Endodermal cell (in vitro differentiated cells): ENCODE results near the gene ARHGAP35. TPM values are rescaled to one million over a fixed set of nuclear protein-coding genes. Genes with fewer than 3 reads are reported as not detected.

ENCODE experiments used
- DNase-seq: peaks from one replicate; pipeline ENCODE4 v3.0.0-alpha.2; 2017
- H3K27ac ChIP-seq: 2 replicates; pipeline ENCODE4 v1.5.1; 2013; ENCODE audit warnings: mild to moderate bottlenecking, low read depth, low read length, moderate library complexity
- H3K27me3 ChIP-seq: 2 replicates; pipeline ENCODE4 v1.6.1; 2013; ENCODE audit warnings: mild to moderate bottlenecking, low read length, moderate library complexity; ENCODE audit not compliant: insufficient read depth, control insufficient read depth, poor library complexity, severe bottlenecking
- H3K36me3 ChIP-seq: 2 replicates; pipeline ENCODE4 v1.7.0; 2013; ENCODE audit warnings: mild to moderate bottlenecking, low read length, moderate library complexity; ENCODE audit not compliant: control insufficient read depth, insufficient read depth
- H3K4me1 ChIP-seq: one replicate; pipeline ENCODE4 v1.7.0; 2013; ENCODE audit warnings: low read length; ENCODE audit not compliant: control insufficient read depth, insufficient read depth
- H3K4me3 ChIP-seq: 2 replicates; pipeline ENCODE4 v1.5.1; 2013; ENCODE audit warnings: mild to moderate bottlenecking, low read length, moderate library complexity
- H3K9ac ChIP-seq: 2 replicates; pipeline ENCODE4 v1.6.1; 2013; ENCODE audit warnings: mild to moderate bottlenecking, low read length, moderate library complexity; ENCODE audit not compliant: poor library complexity, severe bottlenecking; ENCODE audit errors: extremely low read depth
- H3K9me3 ChIP-seq: 2 replicates; pipeline ENCODE4 v1.6.1; 2013; ENCODE audit warnings: mild to moderate bottlenecking, low read length, moderate library complexity; ENCODE audit not compliant: control insufficient read depth
- H3K27ac Mint-ChIP-seq: 2 replicates; pipeline ENCODE4 v1.8.0; 2020; ENCODE audit warnings: mixed read lengths
- H3K27me3 Mint-ChIP-seq: 2 replicates; pipeline ENCODE4 v1.8.0; 2021; ENCODE audit warnings: mild to moderate bottlenecking, mixed read lengths; ENCODE audit not compliant: insufficient read depth
- H3K36me3 Mint-ChIP-seq: 2 replicates; pipeline ENCODE4 v1.8.0; 2020; ENCODE audit warnings: low read depth, mixed read lengths
- H3K4me1 Mint-ChIP-seq: 2 replicates; pipeline ENCODE4 v1.8.0; 2020; ENCODE audit warnings: mixed read lengths
- H3K4me3 Mint-ChIP-seq: 2 replicates; pipeline ENCODE4 v1.8.0; 2020; ENCODE audit warnings: mild to moderate bottlenecking, moderate library complexity, mixed read lengths
- H3K9me3 Mint-ChIP-seq: 2 replicates; pipeline ENCODE4 v1.8.0; 2020; ENCODE audit warnings: mild to moderate bottlenecking, mixed read lengths
- WGBS, 2 experiments: methylation state at CpG; one replicate each; pipeline versions ENCODE4 v1.1.5 to v1.1.7; 2013; ENCODE audit warnings: missing lambda C conversion rate in 2 of 2, mixed read lengths in 1 of 2; ENCODE audit not compliant: insufficient coverage in 1 of 2, insufficient read length in 1 of 2; 5-methylcytosine and 5-hydroxymethylcytosine counted together
- total RNA-seq, 2 donors: library from RNA; stranded (reverse); fragmentation: NEBNext Ultra II Directional in 1 of 2; extraction: Animal tissue kit (Norgen Biotek cat#: 25700) in 1 of 2; gene quantifications; 2 replicates in 1 of 2; 3 replicates in 1 of 2; pipeline ENCODE4 v1.2.1, GENCODE V29; 2021
- TF ChIP-seq, protein P1 (sequence below): fragments of 200-600 bp; sonication (generic); conservative IDR thresholded peaks from 2 replicates; pipeline ENCODE4 v1.5.0; 2021; ENCODE audit warnings: antibody characterized with exemption, mild to moderate bottlenecking

Gene ARHGAP35
- total RNA-seq, 2 donors from 2014 or later: 41.4 to 41.6 TPM

DNA sequence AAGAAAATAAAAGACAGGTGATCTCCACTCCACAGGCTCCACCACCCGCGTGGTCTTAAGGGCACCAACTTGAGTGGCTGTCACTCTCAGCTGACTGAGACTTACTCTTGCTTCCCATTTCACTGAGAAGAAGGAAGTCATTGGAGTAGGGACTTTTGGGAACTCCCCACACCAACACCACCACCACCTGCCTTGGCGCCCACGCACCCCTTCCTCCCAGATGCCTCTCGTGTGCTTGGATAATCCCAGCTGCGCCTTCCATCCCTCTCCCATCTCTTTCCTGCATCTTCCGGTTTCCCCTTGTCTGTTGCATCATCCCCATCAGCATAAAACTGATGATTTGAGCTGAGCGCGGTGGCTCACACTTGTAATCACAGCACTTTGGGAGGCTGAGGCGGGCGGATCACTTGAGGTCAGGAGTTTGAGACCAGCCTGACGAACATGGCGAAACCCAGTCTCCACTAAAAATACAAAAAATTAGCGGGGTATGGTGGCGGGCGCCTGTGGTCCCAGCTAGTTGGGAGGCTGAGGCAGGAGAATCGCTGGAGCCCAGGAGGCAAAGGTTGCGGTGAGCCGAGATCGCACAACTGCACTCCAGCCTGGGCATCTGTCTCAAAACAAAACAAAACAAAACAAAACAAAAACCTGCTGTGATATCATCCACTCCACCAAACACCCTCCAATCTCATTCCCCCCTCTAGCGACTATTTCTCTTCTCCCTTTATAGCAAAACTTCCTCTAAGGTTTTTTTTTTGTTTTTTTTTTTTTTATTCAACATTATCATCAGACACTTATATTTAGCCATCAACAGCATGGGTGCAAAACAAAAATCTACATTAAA, 35.7 kb upstream of the ARHGAP35 start:
- Histone ChIP-seq H3K9ac (no peak overlapping the region), H3K27ac (no peak overlapping the region), H3K4me1 (no peaks in the 10 kb centered on the region), H3K4me3 (no peak overlapping the region), H3K36me3 (no peaks in the 10 kb centered on the region), H3K27me3 (peaks cover 87% of the 10 kb centered on the region), H3K9me3 (no peaks in the 10 kb centered on the region)
- Mint-ChIP-seq H3K4me3 (no peak overlapping the region), H3K9me3 (peaks cover 2% of the 10 kb centered on the region), H3K27me3 (peaks cover 97% of the 10 kb centered on the region), H3K27ac (no peak overlapping the region), H3K4me1 (peaks cover 4% of the 10 kb centered on the region), H3K36me3 (no peaks in the 10 kb centered on the region)
- 89% methylated on average over 11 to 21 of the region's 21 CpGs for WGBS, 2 experiments
- TF ChIP-seq, protein P1, sequence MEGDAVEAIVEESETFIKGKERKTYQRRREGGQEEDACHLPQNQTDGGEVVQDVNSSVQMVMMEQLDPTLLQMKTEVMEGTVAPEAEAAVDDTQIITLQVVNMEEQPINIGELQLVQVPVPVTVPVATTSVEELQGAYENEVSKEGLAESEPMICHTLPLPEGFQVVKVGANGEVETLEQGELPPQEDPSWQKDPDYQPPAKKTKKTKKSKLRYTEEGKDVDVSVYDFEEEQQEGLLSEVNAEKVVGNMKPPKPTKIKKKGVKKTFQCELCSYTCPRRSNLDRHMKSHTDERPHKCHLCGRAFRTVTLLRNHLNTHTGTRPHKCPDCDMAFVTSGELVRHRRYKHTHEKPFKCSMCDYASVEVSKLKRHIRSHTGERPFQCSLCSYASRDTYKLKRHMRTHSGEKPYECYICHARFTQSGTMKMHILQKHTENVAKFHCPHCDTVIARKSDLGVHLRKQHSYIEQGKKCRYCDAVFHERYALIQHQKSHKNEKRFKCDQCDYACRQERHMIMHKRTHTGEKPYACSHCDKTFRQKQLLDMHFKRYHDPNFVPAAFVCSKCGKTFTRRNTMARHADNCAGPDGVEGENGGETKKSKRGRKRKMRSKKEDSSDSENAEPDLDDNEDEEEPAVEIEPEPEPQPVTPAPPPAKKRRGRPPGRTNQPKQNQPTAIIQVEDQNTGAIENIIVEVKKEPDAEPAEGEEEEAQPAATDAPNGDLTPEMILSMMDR: no peak
- DNase-seq: no peak

DNA sequence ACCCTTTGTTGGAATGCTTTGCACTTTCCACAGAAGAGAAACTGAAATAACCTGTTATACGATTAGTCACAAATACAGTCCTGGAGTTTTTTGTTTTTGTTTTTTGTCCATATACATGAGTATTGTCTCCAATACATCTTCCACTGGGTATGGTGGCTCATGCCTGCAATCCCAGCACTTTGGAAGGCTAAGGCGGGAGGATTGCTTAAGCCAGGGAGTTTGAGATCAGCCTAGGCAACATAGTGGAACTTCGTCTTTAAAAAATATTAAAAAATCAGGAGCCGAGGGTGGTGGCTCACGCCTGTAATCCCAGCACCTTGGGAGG, 35.1 kb upstream of the ARHGAP35 start:
- H3K4me1 Mint-ChIP-seq: peaks cover 4% of the 10 kb centered on the region
- no peak for DNase-seq
- Histone ChIP-seq H3K4me1 (no peaks in the 10 kb centered on the region), H3K36me3 (no peaks in the 10 kb centered on the region), H3K9me3 (no peaks in the 10 kb centered on the region), H3K27me3 (peaks cover 83% of the 10 kb centered on the region), H3K9ac (no peak overlapping the region), H3K4me3 (no peak overlapping the region), H3K27ac (no peak overlapping the region)
- peaks cover 2% of the 10 kb centered on the region for H3K9me3 Mint-ChIP-seq
- no peak overlapping the region for H3K4me3 Mint-ChIP-seq
- 84 to 93% methylated on average over 4 to 5 of the region's 5 CpGs for WGBS, 2 experiments
- peaks cover 92% of the 10 kb centered on the region for H3K27me3 Mint-ChIP-seq
- H3K27ac Mint-ChIP-seq: no peak overlapping the region
- TF ChIP-seq, protein P1: no peak
- no peaks in the 10 kb centered on the region for H3K36me3 Mint-ChIP-seq

DNA sequence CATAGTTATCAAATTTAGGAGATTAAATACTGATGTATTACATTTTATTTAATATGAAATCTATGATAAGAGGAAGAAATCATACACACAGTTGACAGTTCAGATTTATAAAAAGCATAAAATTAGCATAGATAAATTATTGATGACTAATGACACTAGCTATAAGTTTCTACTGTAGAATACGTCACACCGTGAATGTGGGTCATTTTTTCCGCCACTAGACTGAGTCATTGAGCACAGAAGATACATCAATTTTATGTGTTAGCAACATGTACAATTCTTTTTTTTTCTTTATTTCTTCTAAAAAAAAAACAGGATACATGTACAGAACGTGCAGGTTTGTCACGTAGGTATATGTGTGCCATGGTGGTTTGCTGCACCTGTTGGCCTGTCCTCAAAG, 32.3 kb upstream of the ARHGAP35 start:
- Histone ChIP-seq H3K36me3 (no peaks in the 10 kb centered on the region), H3K27me3 (peaks cover 79% of the 10 kb centered on the region), H3K9me3 (peaks cover 6% of the 10 kb centered on the region), H3K4me3 (no peak overlapping the region), H3K9ac (no peak overlapping the region), H3K27ac (no peak overlapping the region), H3K4me1 (no peaks in the 10 kb centered on the region)
- Mint-ChIP-seq H3K27ac (no peak overlapping the region), H3K9me3 (peaks cover 8% of the 10 kb centered on the region), H3K4me1 (no peaks in the 10 kb centered on the region), H3K4me3 (no peak overlapping the region), H3K27me3 (peaks cover 90% of the 10 kb centered on the region), H3K36me3 (no peaks in the 10 kb centered on the region)
- TF ChIP-seq, protein P1: no peak
- no peak for DNase-seq
- 98 to 100% methylated on average over 3 to 5 of the region's 5 CpGs for WGBS, 2 experiments
